HEK293 (cell line): ENCODE data around the gene ELK4.

Experiments
- CTCF ChIA-PET: fragments of 350-600 bp; formaldehyde crosslinking; extraction: SDS; loops from one replicate; lab custom pipeline; 2021; ENCODE audit warnings: antibody characterized with exemption; lab: Yijun Ruan, JAX
- POLR2A ChIA-PET: fragments of 300-600 bp; formaldehyde crosslinking; extraction: SDS; loops from one replicate; lab custom pipeline; 2020; ENCODE audit warnings: antibody characterized with exemption, inconsistent platforms; lab: Yijun Ruan, JAX
- H3K27ac ChIP-seq: fragments of 200-500 bp; sonication (Bioruptor generic); 2 replicates; pipeline ENCODE4 v1.5.1; 2014; ENCODE audit warnings: low read depth, low read length, control low read depth, inconsistent platforms; ENCODE audit errors: extremely low read depth
- H3K36me3 ChIP-seq, 2 experiments: fragments of 200-500 bp in 1 of 2; sonication (Bioruptor generic) in 1 of 2; 1 replicate in 1 of 2; 2 replicates in 1 of 2; pipeline ENCODE4 v1.5.1; 2014 to 2017; ENCODE audit warnings: inconsistent platforms in 2 of 2, low read length in 2 of 2; ENCODE audit not compliant: control insufficient read depth in 2 of 2, insufficient read depth in 1 of 2
- H3K4me1 ChIP-seq: fragments of 200-500 bp; sonication (Bioruptor generic); 2 replicates; pipeline ENCODE4 v1.5.1; 2014; ENCODE audit warnings: mild to moderate bottlenecking, low read length, inconsistent platforms; ENCODE audit not compliant: control insufficient read depth, insufficient read depth
- H3K4me3 ChIP-seq: 2 replicates; pipeline ENCODE4 v1.5.1; 2011; ENCODE audit warnings: low read depth, mild to moderate bottlenecking, control low read depth, low read length, moderate library complexity
- H3K9me3 ChIP-seq: fragments of 200-500 bp; sonication (Bioruptor generic); 2 replicates; pipeline ENCODE4 v1.5.1; 2014; ENCODE audit warnings: low read depth, low read length, inconsistent platforms; ENCODE audit not compliant: control insufficient read depth, insufficient read depth
- BCL11B ChIP-seq: fragments of 450-650 bp; formaldehyde crosslinking; IDR thresholded peaks from 2 replicates; pipeline ENCODE4 v1.5.1; 2016; ENCODE audit warnings: low read depth, missing biosample characterization, missing genetic modification characterization
- GLI2 ChIP-seq: fragments of 450-650 bp; formaldehyde crosslinking; IDR thresholded peaks from 2 replicates; pipeline ENCODE4; 2017; ENCODE audit warnings: missing biosample characterization, missing genetic modification characterization, low read depth, borderline replicate concordance
- GLIS1 ChIP-seq: fragments of 450-650 bp; formaldehyde crosslinking; IDR thresholded peaks from 2 replicates; pipeline ENCODE4 v1.5.1; 2016; ENCODE audit warnings: missing biosample characterization, missing genetic modification characterization
- GLIS2 ChIP-seq: fragments of 450-650 bp; formaldehyde crosslinking; IDR thresholded peaks from 2 replicates; pipeline ENCODE4 v1.5.1; 2016; ENCODE audit warnings: missing biosample characterization, missing genetic modification characterization
- KLF16 ChIP-seq: fragments of 450-650 bp; formaldehyde crosslinking; IDR thresholded peaks from 2 replicates; pipeline ENCODE4 v1.5.1; 2017; ENCODE audit warnings: missing biosample characterization, missing genetic modification characterization
- MEIS1 ChIP-seq: sonication (generic); formaldehyde crosslinking; IDR thresholded peaks from 2 replicates; pipeline ENCODE4 v1.8.1; 2022; ENCODE audit warnings: missing genetic modification reagents, mild to moderate bottlenecking, borderline replicate concordance
- PRDM6 ChIP-seq: fragments of 450-650 bp; formaldehyde crosslinking; IDR thresholded peaks from 2 replicates; pipeline ENCODE4 v1.5.1; 2017; ENCODE audit warnings: missing biosample characterization, missing genetic modification characterization
- SCRT2 ChIP-seq: fragments of 450-650 bp; formaldehyde crosslinking; IDR thresholded peaks from 2 replicates; pipeline ENCODE4 v1.5.1; 2016; ENCODE audit warnings: missing biosample characterization, missing genetic modification characterization
- ZBTB17 ChIP-seq: fragments of 450-650 bp; formaldehyde crosslinking; IDR thresholded peaks from 2 replicates; pipeline ENCODE4 v1.5.1; 2016; ENCODE audit warnings: missing biosample characterization, missing genetic modification characterization
- ZBTB48 ChIP-seq: fragments of 450-650 bp; formaldehyde crosslinking; IDR thresholded peaks from 2 replicates; pipeline ENCODE4 v1.5.1; 2016; ENCODE audit warnings: missing biosample characterization, missing genetic modification characterization
- ZBTB7A ChIP-seq: fragments of 450-650 bp; formaldehyde crosslinking; IDR thresholded peaks from 2 replicates; pipeline ENCODE4 v1.5.1; 2016; ENCODE audit warnings: low read depth, missing biosample characterization, missing genetic modification characterization
- ZNF19 ChIP-seq: fragments of 450-650 bp; formaldehyde crosslinking; IDR thresholded peaks from 2 replicates; pipeline ENCODE4; 2016; ENCODE audit warnings: missing biosample characterization, missing genetic modification characterization, low read depth
- ZNF2 ChIP-seq: fragments of 450-650 bp; formaldehyde crosslinking; IDR thresholded peaks from 2 replicates; pipeline ENCODE4 v1.5.1; 2016; ENCODE audit warnings: missing biosample characterization, missing genetic modification characterization
- ZNF248 ChIP-seq: fragments of 450-650 bp; formaldehyde crosslinking; IDR thresholded peaks from 2 replicates; pipeline ENCODE4 v1.5.1; 2017; ENCODE audit warnings: missing biosample characterization, missing genetic modification characterization
- ZNF280C ChIP-seq: fragments of 450-650 bp; formaldehyde crosslinking; IDR thresholded peaks from 2 replicates; pipeline ENCODE4 v1.5.1; 2016; ENCODE audit warnings: missing biosample characterization, missing genetic modification characterization
- ZNF394 ChIP-seq: fragments of 450-650 bp; formaldehyde crosslinking; IDR thresholded peaks from 2 replicates; pipeline ENCODE4 v1.5.1; 2016; ENCODE audit warnings: missing biosample characterization, missing genetic modification characterization, mild to moderate bottlenecking, moderate library complexity, borderline replicate concordance
- ZNF48 ChIP-seq: fragments of 450-650 bp; formaldehyde crosslinking; IDR thresholded peaks from 2 replicates; pipeline ENCODE4 v1.5.1; 2016; ENCODE audit warnings: missing biosample characterization, missing genetic modification characterization
- ZNF654 ChIP-seq: fragments of 450-650 bp; formaldehyde crosslinking; IDR thresholded peaks from 2 replicates; pipeline ENCODE4 v1.5.1; 2016; ENCODE audit warnings: low read depth, missing biosample characterization, missing genetic modification characterization
- ZXDB ChIP-seq: fragments of 450-650 bp; formaldehyde crosslinking; IDR thresholded peaks from 2 replicates; pipeline ENCODE4 v1.5.1; 2016; ENCODE audit warnings: missing biosample characterization, missing genetic modification characterization
- TF ChIP-seq, protein P1 (sequence below): fragments of 450-650 bp; formaldehyde crosslinking; IDR thresholded peaks from 2 replicates; pipeline ENCODE4 v1.5.1; 2016; ENCODE audit warnings: missing biosample characterization, missing genetic modification characterization
- TF ChIP-seq, protein P2 (sequence below): fragments of 450-650 bp; formaldehyde crosslinking; IDR thresholded peaks from 2 replicates; pipeline ENCODE4 v1.5.1; 2016; ENCODE audit warnings: missing biosample characterization, missing genetic modification characterization
- TF ChIP-seq, protein P3 (sequence below): IDR thresholded peaks from 2 replicates; pipeline ENCODE4 v1.6.1; 2011; ENCODE audit warnings: mild to moderate bottlenecking, low read depth, low read length, borderline replicate concordance
- TF ChIP-seq, protein P4 (sequence below): fragments of 450-650 bp; formaldehyde crosslinking; IDR thresholded peaks from 2 replicates; pipeline ENCODE4 v1.5.1; 2016; ENCODE audit warnings: missing biosample characterization, missing genetic modification characterization

ELK4 gene

GRCh38 chr1:205610901-205611466, 20.8 kb downstream of the ELK4 start:
- Histone ChIP-seq H3K4me3 (no peak overlapping the region), H3K36me3 (peaks cover 10 to 18% of the 10 kb centered on the region in 2 experiments), H3K4me1 (peaks cover 8% of the 10 kb centered on the region), H3K9me3 (no peaks in the 10 kb centered on the region), H3K27ac (no peak overlapping the region)
- CTCF ChIA-PET: interaction anchor here (1.1 to 1.2 kb wide), 2 partner anchors 10 to 19 kb away, joined by 3 read pairs; no protein-coding TSS in a partner anchor
- POLR2A ChIA-PET: no interaction called here
- TF ChIP-seq ZBTB17: no peak
- no peak for TF ChIP-seq ZNF248 (tag by site-specific recombination)
- peak; percentile 60 for TF ChIP-seq SCRT2 (tag by site-specific recombination)
- no peak for TF ChIP-seq ZNF2 (tag by site-specific recombination)
- TF ChIP-seq MEIS1 (CRISPR knock-in tag): no peak
- TF ChIP-seq GLIS2 (tag by site-specific recombination): no peak
- no peak for TF ChIP-seq ZNF654 (tag by site-specific recombination)
- TF ChIP-seq ZNF394: no peak
- TF ChIP-seq ZNF280C (tag by site-specific recombination): no peak
- TF ChIP-seq ZNF19 (tag by site-specific recombination): no peak
- TF ChIP-seq PRDM6: peak; percentile 90
- no peak for TF ChIP-seq GLIS1 (tag by site-specific recombination)
- TF ChIP-seq ZBTB7A (tag by site-specific recombination): no peak

DNA sequence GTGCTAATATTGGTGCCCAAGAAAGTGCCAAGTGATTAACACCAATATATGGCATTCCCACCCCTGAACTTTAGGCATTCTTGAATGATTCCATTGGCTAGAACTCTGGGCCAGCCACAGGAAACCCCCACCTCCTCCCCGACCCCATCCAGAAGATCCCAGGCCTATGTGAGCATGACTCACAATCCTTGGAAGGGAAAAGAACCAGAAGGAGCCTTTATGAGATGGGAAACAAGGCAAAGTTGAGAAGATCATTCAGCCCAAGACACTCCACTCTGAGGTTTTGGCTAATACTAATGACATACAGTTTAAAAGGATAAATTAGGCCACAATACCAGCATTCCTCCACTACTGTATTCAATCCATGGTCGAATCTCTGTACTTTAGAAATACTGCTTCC, 21.8 kb downstream of the ELK4 start:
- Histone ChIP-seq H3K36me3 (peaks cover 9 to 11% of the 10 kb centered on the region in 2 experiments), H3K9me3 (no peaks in the 10 kb centered on the region), H3K4me3 (no peak overlapping the region), H3K4me1 (peaks cover 8% of the 10 kb centered on the region), H3K27ac (no peak overlapping the region; the same call in 1 of the 2 replicates)
- ChIA-PET POLR2A (no interaction called here), CTCF (no interaction called here)
- TF ChIP-seq ZBTB48 (no peak), ZXDB (tag by site-specific recombination) (no peak), KLF16 (tag by site-specific recombination) (no peak), BCL11B (no peak), ZNF48 (tag by site-specific recombination) (no peak), GLI2 (tag by site-specific recombination) (no peak)
- TF ChIP-seq, protein P1, sequence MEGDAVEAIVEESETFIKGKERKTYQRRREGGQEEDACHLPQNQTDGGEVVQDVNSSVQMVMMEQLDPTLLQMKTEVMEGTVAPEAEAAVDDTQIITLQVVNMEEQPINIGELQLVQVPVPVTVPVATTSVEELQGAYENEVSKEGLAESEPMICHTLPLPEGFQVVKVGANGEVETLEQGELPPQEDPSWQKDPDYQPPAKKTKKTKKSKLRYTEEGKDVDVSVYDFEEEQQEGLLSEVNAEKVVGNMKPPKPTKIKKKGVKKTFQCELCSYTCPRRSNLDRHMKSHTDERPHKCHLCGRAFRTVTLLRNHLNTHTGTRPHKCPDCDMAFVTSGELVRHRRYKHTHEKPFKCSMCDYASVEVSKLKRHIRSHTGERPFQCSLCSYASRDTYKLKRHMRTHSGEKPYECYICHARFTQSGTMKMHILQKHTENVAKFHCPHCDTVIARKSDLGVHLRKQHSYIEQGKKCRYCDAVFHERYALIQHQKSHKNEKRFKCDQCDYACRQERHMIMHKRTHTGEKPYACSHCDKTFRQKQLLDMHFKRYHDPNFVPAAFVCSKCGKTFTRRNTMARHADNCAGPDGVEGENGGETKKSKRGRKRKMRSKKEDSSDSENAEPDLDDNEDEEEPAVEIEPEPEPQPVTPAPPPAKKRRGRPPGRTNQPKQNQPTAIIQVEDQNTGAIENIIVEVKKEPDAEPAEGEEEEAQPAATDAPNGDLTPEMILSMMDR (tag by site-specific recombination): no peak
- TF ChIP-seq, protein P2, sequence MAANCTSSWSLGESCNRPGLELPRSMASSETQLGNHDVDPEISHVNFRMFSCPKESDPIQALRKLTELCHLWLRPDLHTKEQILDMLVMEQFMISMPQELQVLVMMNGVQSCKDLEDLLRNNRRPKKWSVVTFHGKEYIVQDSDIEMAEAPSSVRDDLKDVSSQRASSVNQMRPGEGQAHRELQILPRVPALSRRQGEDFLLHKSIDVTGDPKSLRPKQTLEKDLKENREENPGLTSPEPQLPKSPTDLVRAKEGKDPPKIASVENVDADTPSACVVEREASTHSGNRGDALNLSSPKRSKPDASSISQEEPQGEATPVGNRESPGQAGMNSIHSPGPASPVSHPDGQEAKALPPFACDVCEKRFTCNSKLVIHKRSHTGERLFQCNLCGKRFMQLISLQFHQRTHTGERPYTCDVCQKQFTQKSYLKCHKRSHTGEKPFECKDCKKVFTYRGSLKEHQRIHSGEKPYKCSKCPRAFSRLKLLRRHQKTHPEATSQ: no peak
- TF ChIP-seq, protein P3, sequence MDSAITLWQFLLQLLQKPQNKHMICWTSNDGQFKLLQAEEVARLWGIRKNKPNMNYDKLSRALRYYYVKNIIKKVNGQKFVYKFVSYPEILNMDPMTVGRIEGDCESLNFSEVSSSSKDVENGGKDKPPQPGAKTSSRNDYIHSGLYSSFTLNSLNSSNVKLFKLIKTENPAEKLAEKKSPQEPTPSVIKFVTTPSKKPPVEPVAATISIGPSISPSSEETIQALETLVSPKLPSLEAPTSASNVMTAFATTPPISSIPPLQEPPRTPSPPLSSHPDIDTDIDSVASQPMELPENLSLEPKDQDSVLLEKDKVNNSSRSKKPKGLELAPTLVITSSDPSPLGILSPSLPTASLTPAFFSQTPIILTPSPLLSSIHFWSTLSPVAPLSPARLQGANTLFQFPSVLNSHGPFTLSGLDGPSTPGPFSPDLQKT: no peak
- TF ChIP-seq, protein P4, sequence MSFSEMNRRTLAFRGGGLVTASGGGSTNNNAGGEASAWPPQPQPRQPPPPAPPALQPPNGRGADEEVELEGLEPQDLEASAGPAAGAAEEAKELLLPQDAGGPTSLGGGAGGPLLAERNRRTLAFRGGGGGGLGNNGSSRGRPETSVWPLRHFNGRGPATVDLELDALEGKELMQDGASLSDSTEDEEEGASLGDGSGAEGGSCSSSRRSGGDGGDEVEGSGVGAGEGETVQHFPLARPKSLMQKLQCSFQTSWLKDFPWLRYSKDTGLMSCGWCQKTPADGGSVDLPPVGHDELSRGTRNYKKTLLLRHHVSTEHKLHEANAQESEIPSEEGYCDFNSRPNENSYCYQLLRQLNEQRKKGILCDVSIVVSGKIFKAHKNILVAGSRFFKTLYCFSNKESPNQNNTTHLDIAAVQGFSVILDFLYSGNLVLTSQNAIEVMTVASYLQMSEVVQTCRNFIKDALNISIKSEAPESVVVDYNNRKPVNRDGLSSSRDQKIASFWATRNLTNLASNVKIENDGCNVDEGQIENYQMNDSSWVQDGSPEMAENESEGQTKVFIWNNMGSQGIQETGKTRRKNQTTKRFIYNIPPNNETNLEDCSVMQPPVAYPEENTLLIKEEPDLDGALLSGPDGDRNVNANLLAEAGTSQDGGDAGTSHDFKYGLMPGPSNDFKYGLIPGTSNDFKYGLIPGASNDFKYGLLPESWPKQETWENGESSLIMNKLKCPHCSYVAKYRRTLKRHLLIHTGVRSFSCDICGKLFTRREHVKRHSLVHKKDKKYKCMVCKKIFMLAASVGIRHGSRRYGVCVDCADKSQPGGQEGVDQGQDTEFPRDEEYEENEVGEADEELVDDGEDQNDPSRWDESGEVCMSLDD (tag by site-specific recombination): no peak
